ENCODE data around the gene RGS19.

RGS19 gene

DNA sequence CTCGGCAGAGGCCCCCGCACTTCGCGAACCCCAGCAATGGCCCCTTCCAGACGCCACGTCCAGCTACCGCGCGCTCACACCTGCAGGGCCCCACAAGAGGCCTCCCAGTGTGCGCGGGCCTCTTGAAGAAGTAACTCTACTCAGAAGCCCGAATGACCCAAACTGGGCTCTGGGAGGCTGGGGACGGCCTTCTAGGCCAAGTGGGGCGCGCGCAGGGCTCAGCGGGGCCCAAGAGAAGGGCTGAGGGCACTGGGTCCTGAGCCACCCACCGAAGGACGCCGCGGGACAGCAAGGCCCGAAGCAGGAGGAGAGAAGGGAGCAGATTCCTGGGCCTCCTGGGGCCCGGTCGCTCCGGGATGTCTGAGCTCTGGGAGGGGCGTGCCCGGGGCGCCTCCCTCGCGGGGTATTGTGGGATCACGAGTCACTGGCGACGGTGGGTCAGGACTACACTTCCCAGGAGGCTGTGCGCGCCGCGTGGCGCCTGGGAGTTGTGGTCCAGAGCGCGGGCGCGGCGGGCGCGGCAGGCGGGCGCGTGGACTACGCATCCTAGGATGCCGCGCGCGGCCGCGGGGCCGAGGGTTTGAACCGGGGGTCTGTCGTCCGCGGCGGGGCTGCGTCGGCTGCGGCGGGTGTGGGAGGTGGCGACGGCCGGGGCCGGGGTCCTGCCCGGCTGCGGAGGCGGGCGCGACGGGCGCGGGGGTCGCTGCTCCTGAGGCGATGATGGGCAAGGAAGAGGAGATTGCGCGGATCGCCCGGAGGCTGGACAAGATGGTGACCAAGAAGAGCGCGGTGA, 16.5 kb downstream of the RGS19 start, which contains the start of gene TCEA2:
TSS of gene TCEA2 (plus strand) at position 603 of the 793 bp plus-strand sequence. CDS start at position 718, 115 bp downstream.
- peak; percentile 94 for DNase-seq

DNA sequence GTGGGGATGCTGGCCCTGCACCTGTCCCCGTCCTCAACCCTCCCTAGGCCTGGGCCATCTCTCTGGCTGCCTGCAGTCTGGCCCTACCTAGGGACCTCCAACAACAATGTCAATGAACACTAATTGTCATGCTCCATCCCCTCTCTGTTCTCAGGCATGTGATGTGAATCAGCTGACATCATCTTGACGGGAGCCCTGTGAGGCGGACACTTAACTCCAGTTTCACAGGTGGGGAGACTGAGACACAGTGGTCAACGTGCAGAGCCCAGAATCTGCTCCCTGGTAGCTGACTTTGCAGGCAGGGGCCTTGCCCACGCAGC, 17.1 kb downstream of the RGS19 start:
- DNase-seq: no peak

DNA sequence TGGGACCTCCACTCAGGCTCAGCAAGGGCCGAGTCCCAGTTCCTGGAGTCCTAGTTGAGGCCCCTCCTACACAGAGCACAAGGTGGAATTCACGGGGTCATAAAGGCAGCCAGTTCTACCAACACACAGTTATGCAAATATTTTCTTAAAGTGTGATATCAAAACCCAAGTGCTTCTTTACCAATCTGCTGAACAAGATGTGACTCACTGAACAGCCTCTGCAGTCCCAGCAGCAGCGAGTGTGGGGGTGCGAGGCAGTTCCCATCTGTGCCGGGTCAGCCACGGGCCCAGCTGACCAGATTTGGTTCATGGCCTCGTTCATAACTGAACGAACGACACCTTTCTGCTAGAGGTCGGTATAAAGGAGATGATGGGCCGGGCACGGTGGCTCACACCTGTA, 20.8 kb downstream of the RGS19 start:
- no peak for DNase-seq

- DNase-seq: peak; percentile 79
Measured at GRCh38 chr20:64057628-64058498, 21.5 kb downstream of the RGS19 start.

DNA sequence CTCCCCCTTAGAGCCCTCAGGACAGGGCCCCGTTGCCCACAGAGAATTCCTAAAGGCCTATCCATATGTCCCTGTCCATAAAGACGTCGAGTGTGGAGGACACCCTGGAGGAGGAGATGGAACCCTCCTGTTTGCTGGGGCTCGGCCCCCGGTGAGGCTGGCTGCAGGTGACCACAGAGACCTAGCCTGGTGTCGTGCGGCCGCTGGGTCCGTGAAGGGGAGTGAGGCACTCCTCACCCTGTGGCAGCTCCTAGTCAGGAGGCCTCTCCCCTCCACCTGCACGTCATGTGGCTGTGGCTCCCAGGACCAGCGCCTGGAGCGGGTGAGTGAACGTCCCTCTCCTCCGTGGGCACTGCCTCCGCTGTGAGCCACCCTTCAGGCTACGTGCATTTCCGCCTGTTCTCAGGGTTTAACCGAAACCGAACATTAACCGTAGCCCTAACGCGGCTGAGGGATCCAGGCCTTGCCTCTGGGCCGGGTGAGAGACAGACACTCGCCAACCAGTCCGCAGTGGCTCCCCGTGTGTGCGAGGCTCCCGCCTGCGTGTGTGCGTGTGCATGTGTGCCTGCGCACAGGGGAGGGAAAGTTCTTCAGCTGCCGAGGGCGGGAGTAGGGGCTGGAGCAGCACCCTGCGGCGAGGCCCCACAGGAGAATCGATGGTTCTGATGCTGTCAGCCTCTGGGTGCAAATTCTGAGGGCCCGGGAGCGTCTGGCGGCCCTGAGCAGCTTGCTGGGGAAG, 22.3 kb downstream of the RGS19 start:
- DNase-seq: no peak

GRCh38 chr20:64056639-64056888, 22.8 kb downstream of the RGS19 start:
- no peak for DNase-seq

- no peak for DNase-seq
Measured at GRCh38 chr20:64055893-64056638, 23.3 kb downstream of the RGS19 start.

DNA sequence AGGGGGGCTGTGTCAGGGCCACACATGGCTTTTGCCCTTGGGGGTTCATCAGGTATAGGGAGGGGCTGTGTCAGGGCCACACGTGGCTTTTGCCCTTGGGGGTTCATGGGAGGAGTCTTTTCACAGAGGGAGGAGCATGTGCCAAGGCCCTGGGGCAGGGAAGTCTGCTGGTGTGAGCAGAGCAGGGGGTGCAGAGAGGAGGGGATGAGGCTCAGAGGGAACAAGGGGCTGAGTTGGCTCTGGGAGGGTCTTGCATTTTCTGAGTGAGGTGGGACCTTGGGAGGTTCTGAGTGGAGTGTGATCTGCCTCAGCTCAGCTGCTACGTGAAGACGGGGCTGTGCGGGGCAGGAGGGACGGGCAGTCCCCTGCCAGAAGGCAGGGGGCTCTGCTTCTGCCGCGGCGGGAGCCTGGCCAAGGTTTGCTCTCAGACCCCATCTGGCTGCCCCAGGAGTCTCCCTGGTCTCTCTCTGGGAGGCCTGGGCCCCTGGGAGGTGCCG, 23.9 kb downstream of the RGS19 start:
- DNase-seq: no peak

GRCh38 chr20:64053841-64054661, 25.3 kb downstream of the RGS19 start:
- no peak for DNase-seq

DNA sequence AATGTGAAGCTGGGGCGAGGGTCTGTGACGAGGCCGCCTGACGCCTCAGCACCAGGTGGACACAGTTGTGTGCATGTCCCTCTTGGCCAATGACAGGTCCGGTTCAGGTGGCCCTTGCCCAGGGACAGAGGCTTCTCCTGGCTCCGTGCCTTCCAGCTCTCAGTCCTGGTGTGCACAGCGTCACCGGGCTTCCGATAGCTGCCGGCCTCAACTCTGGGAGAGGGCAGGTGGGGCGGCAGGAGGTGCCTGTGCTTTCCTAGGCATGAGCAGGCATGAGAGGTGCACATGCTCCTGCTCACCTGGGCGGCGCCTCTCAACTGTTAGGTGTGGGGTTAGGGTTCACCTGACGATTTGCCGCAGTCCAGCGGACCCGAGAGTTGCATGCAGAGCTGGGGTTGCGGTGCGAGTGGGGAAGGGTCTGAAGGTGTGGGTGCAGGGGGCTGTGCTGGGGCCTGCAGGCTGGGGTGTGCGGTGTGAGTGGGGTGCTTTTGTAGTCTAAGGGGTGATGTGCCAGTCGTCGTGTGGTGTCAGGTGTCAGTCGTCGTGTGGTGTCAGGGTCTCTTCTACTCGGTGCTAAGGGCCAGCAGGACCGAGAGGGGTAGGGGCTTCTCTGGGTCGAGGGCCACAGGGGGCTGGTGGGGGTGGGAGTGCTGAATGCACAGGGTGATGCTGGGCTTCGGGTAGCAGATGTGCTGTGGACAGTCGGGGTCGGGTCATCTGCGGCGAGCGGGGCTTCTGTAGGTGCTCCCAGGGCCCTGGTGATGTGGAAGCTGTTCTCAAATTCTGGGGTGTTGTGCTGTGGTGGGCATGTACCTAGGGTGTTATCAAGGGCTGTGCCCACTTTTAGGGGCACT, 26.1 kb downstream of the RGS19 start:
- DNase-seq: no peak

GRCh38 chr20:64052326-64052722, 27.0 kb downstream of the RGS19 start:
- no peak for DNase-seq

GRCh38 chr20:64051561-64052325, 27.6 kb downstream of the RGS19 start:
- no peak for DNase-seq

GRCh38 chr20:64051033-64051452, 28.3 kb downstream of the RGS19 start:
- DNase-seq: no peak

GRCh38 chr20:64050261-64051032, 28.9 kb downstream of the RGS19 start:
- DNase-seq: no peak

DNA sequence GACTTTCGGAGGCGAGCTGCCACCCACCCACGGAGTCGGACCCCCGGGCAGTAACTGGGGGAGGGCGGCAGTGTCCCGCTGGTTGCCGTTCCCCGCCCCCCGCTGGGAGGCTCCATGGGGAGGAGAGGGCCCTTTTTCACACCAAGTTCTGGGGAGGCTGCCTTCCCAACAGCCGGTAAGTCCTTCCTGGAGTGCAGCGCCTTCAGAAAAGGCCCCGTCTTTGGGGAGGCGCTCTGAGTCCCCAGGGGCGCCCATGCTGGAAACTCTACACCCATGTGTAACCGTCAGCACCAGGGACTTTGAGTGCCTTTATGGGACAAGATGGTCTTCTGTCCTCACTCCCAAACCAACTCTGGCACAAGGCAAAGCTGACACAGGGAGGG, 29.4 kb downstream of the RGS19 start:
- no peak for DNase-seq

- DNase-seq: peak; percentile 37
Measured at GRCh38 chr20:64049060-64049877, 30.0 kb downstream of the RGS19 start, which contains the start of gene SOX18. Gene SOX18 (minus strand): TSS chr20:64049639. CDS start chr20:64049516, 123 bp downstream.

DNA sequence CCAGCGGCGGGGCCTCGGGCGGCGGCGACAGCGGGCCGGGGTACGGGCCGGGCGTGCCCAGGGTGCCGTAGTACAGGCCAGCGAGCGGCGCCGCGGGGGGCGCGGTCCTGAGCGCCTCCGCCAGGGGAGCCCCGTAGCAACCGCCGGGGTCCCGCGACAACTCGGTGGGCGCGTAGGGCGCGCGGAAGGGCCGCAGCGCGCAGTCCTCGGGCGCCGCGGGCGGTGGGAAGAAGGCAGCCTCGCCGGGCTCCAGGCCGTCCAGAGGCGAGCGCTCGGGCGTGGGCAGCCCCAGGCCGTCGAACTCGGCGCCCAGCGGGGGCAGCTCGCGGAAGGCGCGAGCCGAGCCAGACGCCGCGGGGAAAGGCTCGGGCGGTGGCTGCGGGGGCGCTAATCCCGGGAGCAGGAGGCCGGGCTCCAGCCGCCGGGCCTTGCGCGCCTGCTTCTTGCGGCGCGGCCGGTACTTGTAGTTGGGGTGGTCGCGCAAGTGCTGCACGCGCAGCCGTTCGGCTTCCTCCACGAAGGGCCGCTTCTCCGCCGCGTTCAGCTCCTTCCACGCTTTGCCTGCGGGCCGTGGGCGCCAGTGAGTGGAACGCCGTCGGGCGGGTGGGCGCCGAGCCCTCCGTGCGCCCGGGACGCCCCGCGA, 30.8 kb downstream of the RGS19 start:
- DNase-seq: no peak

- no peak for DNase-seq
Measured at GRCh38 chr20:64047968-64048401, 31.3 kb downstream of the RGS19 start.
